Hematopoietic multipotent progenitor cell (in vitro differentiated cells): ENCODE results near the gene CAPN14. TPM values are rescaled to one million over a fixed set of nuclear protein-coding genes. Genes with fewer than 3 reads are reported as not detected.

Experiments
- small RNA-seq: library from RNA; depleted of rRNA; stranded (forward); fragments of <200 nt; gene quantifications from one replicate; pipeline ENCODE3, GENCODE V24; 2012
- total RNA-seq: library from RNA; depleted of rRNA; stranded (reverse); fragments of >200 nt; gene quantifications from one replicate; pipeline ENCODE4 v1.2.3, GENCODE V29; 2012

CAPN14 gene
- total RNA-seq, 1 donor, result 1.9 TPM

Small RNA genes within 50 kb of the gene (small RNA-seq; reads per million reads assigned to genes)
- gene RNA5SP90, result not detected

Other genes starting within 250 kb of the CAPN14 start
- 12.9 TPM for gene GALNT14, start 79.1 kb downstream of the CAPN14 start, total RNA-seq
- 18.9 TPM for gene EHD3, start 16.6 kb upstream of the CAPN14 start, total RNA-seq
- 0.54 TPM for gene XDH, start 197.2 kb upstream of the CAPN14 start, total RNA-seq